ENCODE results near the gene AKR1D1.
"Not testable (repeated sequence)": the region's sequence is repeated elsewhere in the genome, so short reads cannot be mapped to it uniquely, and the experiment has no call there.

DNA sequence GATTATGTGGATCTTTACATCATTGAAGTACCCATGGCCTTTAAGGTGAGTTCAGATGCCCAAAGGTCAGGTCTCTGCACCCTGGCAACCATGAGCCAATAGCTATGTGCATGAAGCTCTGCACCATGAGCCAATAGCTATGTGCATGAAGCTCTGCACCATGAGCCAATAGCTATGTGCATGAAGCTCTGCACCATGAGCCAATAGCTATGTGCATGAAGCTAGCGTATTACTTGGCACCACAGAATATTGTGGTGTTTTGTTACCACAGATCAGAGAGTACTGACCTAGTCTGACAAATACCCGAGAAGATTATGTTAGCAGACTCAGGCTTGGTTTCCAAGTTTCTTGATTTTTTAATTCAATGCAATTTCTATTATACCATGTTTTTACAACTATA, 15.6 kb downstream of the AKR1D1 start:
- TF ChIP-seq, protein P1, sequence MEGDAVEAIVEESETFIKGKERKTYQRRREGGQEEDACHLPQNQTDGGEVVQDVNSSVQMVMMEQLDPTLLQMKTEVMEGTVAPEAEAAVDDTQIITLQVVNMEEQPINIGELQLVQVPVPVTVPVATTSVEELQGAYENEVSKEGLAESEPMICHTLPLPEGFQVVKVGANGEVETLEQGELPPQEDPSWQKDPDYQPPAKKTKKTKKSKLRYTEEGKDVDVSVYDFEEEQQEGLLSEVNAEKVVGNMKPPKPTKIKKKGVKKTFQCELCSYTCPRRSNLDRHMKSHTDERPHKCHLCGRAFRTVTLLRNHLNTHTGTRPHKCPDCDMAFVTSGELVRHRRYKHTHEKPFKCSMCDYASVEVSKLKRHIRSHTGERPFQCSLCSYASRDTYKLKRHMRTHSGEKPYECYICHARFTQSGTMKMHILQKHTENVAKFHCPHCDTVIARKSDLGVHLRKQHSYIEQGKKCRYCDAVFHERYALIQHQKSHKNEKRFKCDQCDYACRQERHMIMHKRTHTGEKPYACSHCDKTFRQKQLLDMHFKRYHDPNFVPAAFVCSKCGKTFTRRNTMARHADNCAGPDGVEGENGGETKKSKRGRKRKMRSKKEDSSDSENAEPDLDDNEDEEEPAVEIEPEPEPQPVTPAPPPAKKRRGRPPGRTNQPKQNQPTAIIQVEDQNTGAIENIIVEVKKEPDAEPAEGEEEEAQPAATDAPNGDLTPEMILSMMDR (conservative IDR thresholded peaks at IDR 0.05; ENCODE audit: low read length) = not testable (repeated sequence)
- TF ChIP-seq EZH2phosphoT487 (IDR thresholded peaks at IDR 0.05; ENCODE audit: borderline replicate concordance, low read depth, low read length) = not testable (repeated sequence)
